GM18508 (cell line): Measurements from ENCODE around the gene RAB7B.
"Not testable (repeated sequence)": the region's sequence is repeated elsewhere in the genome, so short reads cannot be mapped to it uniquely, and the experiment has no call there.

Experiments
- ATAC-seq: cut with Tn5 transposase; IDR thresholded peaks from one replicate; pipeline ENCODE4 v1.9.1; 2021; ENCODE audit warnings: moderate number of reproducible peaks; ENCODE audit not compliant: insufficient read depth, unreplicated experiment

RAB7B gene

DNA sequence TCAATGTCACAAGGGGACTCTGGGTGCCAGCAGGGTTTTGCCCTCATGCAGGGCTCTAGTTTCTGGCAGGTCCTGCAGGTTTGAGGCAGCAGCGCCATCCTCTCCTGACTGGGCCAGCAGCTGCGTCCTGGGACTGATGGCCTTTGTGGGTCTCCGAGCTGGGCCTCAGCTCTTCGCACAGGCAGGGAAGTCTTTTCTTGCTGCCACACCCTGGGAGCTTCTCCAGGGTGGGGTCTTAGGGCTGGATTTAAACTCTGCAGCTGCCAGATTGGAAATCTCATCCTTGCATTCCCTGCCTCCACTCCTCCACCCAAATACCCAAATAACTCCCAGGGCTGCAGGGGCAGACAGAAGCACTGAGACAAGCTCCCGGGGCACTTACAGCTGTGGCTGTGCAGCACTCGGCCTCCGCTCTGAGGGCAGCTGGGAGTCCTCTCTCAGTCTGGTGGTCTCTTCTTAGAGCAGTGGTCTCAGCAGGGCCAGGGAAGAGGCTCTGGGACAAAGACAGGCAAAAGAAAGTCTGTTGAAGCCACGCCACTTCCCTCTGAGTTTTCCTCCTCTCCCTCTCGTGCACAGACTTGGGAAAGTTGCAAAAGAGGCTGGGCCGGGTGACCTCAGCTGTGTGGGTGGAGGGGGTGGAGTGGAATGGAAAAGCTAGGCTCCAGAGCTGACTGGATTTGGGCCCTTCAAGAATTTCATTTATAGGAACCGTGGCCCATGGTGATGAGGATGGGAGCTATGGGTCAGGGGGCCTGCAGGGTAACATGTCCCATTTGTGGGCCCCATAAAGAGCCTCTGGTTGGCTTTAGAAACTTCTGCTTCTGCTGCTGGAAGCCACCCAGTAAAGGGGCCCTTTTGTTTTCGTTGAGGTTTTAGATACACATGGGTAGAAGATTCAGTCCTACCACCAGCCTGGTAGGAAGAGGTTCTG lies at the start of gene RAB7B:
Gene RAB7B, minus strand, starts transcription at position 525 of the 931 bp plus-strand sequence. CDS start 9,260 bp downstream, outside the sequence.
- ATAC-seq, result no peak

DNA sequence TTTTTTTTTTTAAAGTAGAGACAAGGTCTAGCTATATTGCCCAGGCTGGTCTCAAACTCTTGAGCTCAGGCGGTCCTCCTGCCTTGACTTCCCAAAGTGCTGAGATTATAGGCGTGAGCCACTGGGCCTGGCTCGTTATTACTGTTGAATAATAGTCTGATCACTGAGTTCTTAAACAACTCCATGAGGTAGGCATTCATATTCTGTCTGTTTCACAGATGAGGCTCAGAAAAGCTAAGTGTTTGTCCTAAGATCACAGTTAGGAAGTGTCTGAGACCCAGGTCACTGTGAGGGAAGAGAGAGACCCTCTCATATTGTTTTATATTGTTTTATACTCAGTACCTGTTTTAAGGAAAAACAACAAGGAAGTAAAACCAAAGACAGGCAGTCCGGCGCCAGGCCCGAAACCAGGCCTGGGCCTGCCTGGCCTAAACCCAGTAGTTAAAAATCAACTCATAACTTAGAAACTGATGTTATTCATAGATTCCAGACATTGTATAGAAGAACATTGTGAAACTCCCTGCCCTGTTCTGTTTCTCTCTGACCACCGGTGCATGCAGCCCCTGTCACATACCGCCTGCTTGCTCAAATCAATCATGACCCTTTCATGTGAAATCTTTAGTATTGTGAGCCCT lies 49.2 kb upstream of the RAB7B start:
- not testable (repeated sequence) for ATAC-seq

GRCh38 chr1:206050655-206051235 lies 47.5 kb upstream of the RAB7B start:
- ATAC-seq, result peak; percentile 76

- ATAC-seq, result no peak
Measured at GRCh38 chr1:206049919-206050600, 46.9 kb upstream of the RAB7B start.

DNA sequence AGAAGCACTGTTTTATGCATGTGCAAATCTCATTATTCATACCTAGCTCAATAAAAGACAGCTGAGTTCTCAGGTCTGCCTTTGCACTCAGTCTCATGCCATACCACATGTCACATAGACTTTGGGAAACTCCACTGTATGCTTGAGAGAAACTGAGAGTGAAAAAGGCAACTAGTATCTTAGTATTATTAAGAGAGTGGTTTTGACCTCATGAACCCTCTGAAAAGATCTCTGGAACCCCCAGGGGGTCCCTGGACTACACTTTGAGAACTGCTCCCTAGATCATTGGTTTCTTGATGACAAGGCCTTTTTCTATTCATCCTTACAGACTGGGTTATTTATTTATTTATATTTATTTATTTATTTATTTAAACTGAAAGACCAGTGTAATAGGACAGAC lies 46.1 kb upstream of the RAB7B start:
- peak; percentile 33 for ATAC-seq

- no peak for ATAC-seq
Measured at GRCh38 chr1:206048582-206048981, 45.4 kb upstream of the RAB7B start.

DNA sequence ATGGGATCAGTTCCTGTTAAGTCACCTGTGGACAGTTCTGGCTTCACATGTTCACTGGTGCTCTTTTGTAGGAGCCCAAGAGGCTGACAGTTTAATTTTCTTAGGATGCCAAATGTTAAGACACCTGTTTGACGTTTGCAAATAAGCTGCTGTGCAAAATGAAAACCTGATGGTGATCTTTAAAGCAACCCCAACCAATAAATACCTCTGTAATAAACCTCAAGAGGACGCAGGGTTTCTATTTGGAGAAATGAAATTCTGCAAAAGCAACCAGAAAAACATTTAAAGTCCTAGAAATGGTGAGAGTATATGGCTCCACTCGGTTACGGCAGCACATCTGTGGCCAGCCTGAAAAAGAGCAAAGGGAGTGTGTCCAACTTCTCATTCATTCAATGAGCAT lies 44.1 kb upstream of the RAB7B start:
- no peak for ATAC-seq

DNA sequence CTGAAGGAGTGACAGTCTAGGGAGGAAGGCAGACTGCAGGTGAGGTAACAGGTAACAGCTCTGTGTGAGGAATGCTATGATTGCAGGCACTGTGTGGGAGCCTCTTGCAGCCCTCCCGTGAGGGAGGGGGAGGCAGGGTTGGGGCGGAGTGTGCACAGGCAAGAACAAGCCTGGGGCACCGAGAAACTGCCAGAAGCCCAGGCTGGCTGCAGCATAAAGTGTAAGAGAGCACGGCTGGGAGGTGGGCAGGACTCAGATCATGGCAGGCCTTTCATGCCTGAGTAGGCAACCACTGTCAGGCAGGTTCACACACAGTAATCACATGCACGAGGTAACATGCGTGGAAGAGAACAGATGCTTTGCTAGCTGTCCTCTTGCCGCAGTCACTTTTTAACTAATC lies 38.4 kb upstream of the RAB7B start:
- ATAC-seq, result no peak

DNA sequence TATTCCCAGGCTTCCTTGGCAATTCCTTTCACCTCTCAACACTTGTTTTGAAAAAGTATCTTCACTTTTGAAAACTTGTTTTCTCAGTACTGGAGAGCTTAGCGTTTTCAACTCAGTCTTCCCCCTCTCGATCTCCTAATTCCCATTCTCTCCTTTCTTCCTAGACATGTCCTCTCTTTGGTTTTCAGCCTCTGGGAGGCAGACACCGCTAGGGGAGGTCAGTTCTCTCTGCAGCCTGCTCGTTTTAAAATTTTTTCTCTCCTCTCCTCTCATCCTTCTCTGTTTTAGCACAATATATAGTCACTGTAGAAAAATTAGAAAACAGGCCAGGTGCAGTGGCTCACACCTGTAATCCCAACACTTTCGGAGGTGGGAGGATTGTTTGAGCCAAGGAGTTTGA lies 37.1 kb upstream of the RAB7B start:
- no peak for ATAC-seq

GRCh38 chr1:206039046-206039973 lies 36.1 kb upstream of the RAB7B start:
- ATAC-seq, result no peak

DNA sequence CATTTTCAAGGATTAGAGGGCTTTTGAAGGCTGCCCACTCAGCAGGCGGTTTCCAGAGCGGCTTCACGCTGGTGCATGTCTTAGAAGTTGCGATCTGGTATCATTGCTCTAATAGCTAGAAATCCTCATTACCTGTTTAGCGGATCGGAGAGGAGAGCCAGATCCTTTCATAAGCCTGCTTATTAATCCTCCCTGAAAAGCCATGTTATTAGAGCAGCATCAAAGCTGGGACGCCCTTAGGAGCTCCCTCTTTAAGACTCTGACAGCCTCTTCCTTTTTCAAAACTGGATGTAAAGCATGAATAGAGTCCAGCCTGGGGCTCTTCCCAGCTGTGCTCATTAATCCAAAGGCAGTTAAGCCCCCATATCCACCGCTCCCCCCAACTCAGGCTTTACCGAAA lies 34.4 kb upstream of the RAB7B start:
- ATAC-seq, result no peak

DNA sequence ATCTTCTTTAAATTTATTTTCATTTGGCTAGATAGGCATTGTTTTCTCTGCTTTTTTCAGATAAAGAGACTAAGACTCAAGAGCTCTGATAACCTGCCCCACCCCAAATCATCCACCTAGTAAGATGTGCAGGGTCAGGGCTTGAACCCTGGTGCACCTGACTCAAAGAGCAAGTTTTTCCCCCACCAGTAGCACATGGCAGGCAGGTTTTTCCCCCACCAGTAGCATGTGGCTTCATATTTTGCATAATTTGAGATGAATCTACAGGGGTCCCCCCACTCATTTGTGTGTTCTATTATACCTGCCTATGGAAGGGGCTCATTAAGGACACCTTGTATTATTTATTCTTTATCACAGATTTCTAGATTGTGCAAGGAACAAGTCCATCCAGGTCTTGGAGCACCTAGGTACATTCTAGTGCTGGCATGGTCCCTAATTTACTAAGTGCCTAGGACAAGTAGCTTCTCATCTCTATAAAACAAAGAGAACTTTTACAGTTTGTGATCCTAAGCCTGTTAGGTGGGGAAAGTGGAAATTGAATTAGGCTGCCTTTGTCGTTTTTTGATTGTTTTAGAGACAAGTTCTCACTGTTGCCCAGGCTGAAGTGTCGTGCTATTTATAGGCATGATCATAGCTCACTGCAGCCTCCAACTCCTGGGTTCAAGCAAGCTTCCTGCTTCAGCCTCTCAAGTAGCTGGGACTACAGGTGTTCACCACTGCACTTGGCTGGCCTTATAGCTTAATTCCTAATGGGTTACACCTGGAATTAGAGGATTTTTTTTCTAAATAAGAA lies 33.7 kb upstream of the RAB7B start:
- no peak for ATAC-seq

- ATAC-seq, result no peak
Measured at GRCh38 chr1:206035027-206035426, 31.8 kb upstream of the RAB7B start.

GRCh38 chr1:206032380-206033140 lies 29.4 kb upstream of the RAB7B start:
- ATAC-seq, result no peak

DNA sequence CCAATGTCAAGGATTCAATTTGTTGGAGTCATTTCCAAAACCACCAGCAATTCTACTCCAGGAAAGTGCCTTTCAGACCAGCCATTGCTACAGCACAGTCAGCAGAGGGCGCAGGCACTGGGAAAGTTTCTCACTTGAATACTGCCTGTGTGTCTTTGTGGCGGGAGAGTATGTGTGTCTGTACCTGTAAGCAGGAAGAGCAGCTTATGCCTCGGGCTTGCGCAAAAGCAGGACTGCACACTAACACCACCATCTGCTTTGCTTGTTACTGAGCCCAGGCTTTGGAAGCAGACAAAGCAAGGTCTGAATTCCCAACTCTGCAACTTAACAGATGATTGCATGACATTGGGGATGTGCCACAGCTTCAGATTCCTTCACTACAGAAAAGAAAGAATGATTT lies 27.5 kb upstream of the RAB7B start:
- ATAC-seq, result peak; percentile 54

- ATAC-seq, result no peak
Measured at GRCh38 chr1:206030191-206030590, 27.0 kb upstream of the RAB7B start.

DNA sequence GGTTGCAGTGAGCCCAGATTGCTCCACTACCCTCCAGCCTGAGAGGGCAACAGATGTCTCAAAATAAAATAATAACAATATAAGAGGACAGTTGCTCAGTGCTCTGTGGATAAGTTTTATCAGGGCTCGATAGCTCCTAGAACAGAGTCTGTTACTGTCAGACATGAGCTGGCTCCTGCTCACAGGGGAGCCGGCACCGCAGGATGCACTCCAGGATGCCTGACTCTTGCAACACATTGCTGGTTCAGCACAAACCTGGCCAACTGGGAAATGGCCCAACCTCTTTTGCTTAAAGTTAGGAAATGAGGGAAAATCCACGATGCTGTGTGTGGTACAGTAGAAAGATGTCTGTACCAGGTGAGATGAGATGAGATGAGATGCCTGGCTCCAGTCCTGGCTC lies 26.3 kb upstream of the RAB7B start:
- no peak for ATAC-seq

DNA sequence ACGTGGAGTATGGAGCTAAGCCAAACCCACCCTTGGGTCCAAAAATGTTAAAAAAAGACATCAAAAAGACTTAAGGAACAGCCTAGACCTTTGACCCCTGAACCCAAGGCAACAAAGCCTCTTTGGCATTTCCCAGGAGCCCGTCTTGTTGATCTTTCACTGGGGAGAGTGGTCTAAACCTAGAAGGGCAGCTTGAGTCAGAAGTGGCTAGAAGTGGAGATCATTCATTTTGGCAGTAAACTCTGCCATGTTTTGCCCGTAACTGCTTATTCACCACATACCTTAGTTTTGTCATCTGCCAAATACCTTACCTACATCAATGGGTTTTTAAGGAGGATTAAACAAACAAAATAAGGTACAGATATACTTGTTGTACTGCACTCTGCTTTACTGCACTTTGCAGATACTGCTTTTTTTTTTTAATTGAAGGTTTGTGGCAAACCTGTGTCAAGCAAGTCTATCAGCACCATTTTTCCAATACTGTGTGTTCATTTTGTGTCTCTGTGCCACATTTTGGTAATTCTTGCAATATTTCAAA lies 22.2 kb upstream of the RAB7B start:
- ATAC-seq, result no peak
